DMS 273 treated with DMSO at 0.1 percent for 48 hours (cell line): ENCODE data around the gene MYLK.

ENCODE experiments used
- DNase-seq: peaks from one replicate; lab custom pipeline; 2025; lab: John Stamatoyannopoulos, UW

Gene MYLK

DNA sequence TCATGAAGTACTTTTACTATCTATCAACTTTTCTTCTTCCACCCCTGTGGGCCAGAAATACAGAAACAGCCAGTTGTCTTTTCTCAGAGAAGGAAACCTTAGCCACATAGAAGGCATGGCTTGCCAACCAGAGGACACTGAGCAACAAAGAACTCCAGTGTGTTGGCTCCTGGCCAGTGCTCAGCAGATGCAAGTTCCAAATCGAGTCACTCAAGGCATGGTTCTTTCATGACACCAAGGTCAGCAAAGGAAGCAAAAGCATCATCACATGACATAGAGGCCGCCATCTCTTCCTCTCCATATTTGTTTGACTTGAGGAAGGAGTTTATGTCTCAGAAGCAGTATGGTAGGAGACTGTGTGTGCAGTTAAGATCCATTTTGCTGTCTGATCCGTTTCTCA, 92.2 kb downstream of the MYLK start:
- DNase-seq: no peak

DNA sequence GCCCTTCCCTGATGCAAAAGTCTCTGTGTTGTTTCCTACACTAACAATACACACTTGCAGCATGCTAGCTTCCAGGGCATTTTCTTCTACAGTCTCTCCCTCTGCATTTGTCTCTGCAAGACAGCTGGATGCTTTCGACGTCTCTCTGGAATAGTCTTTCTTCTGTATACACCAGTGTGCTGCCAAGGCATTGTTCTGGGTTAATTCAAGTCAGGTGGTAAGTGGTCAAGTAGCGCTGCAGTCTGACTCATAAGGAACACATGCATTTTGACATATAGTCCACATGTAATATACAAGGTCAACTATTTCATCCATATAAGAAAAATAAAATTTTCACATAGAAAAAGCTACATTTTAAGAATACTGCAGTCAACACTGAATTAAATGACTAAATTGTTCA, 92.7 kb downstream of the MYLK start:
- DNase-seq: no peak

DNA sequence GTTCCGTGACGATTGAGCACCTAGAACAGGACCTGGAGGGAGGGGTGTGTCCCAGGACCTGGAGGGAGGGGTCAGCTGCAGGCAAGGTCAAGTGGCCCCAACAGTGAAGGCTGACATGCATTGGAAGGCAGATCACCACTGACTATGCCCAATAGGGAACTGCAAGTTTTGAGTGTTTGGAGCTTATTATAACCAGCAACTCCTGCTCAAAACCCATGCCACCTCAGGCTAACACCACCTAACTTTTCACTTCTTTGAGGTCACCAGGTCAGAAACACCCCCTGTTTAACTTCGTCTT, 93.1 kb downstream of the MYLK start:
- DNase-seq: no peak

GRCh38 chr3:123790254-123791072, 93.7 kb downstream of the MYLK start:
- no peak for DNase-seq

DNA sequence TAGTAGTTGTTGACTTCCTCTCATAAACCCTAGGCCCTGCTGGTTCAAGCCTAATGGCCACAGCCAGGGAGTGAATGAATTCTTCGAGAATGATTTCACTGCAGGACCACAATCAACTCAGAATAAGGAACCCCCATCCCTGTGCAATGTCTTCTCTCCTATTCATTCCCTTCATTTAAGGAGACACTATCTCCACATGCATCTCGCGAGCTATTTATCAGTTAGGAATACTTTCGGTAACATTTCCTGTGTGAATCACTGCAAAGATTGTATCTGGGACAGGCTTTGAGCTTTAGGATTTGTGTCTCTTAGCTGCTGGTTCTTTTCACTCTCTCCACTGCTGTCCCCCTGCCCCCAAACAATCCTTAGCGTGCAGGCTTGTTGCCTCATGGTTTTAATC, 94.4 kb downstream of the MYLK start:
- no peak for DNase-seq

DNA sequence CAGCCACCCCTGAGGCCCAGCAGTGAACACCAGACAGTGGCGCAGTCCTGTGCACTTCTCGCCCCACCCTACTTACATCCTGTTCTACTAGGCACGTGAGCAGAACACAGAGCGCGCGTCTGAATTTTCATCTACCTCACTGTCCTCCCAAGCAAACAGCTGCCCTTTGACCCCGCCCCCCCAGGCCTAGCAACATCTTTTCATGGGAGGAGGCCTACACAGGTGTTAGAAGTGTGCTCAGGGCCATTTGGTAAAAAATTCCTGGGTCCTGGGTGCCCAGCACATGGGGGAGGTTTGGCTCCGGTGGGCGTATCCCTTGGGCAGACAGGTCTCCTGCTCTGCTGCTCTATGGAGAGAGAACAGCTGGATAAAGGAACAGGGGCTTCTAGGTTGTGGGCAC, 95.0 kb downstream of the MYLK start:
- DNase-seq: no peak

- no peak for DNase-seq
Observed at GRCh38 chr3:123788710-123789109, 95.4 kb downstream of the MYLK start.

DNA sequence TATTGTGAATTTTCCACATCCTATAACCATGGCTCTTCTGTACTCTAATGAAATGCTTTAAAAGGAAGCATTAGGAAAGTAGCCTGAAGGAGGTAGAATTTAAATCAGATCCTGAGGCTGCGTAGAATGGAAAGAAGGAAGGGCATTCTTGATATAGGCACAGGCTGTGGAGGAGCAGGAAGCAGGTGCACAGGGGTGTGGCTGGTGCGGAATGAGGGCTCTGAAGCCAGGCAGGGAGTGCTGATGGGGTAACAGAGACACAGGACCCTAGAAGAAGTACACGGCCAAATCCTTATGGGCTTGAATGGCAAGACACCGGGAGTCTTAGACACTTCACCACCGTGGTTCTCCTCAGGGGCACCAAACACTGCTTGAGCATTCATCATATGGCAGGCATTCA, 97.0 kb downstream of the MYLK start:
- no peak for DNase-seq

DNA sequence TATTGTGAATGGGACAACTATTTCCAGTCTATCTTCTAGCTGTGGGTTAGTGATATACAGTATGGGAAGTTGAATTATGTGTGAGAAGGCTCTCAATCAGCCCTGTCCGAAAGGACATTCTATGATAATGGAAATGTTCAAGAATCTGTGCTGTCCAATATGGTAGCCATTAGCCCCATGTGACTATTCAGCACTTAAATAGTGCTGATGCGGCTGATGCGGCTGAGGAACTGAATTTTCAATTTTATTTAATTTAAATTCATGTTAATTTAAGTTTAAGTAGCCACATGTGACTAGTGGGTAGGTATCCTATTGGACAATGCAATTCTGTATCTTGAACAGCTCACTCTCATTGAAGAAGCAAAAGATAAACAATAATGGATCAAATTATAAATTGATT, 98.5 kb downstream of the MYLK start:
- no peak for DNase-seq

- no peak for DNase-seq
Observed at GRCh38 chr3:123783811-123784210, 100.3 kb downstream of the MYLK start.

DNA sequence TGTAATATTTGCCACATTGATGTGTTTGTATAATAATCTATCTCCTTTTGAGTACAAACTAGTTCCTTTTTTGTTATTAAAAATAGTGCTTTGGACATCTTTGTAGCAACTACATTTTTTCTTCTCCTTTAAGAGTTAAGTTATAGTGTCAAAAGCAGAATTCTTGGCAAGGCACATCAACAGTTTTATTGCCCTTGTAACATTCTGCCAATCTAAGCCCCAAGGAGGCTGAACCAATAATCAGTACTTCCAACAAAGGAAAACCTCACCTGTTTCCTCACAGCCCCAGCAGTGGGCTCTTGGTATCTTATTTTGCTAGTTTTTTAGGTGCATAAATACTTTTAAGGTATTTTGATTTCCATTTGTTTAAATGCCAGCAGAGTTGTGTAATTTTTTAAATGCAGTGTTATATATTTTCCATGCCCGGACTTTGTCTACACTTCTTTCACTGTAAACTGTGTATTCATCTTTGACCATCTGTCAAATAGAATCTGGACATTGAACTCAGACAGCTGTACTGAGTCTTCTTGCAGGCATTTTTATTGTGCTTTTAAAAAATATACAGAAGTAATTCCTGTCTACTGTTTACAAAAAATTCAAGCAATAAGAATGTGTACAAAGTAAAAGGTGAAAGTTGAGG, 101.0 kb downstream of the MYLK start:
- no peak for DNase-seq

DNA sequence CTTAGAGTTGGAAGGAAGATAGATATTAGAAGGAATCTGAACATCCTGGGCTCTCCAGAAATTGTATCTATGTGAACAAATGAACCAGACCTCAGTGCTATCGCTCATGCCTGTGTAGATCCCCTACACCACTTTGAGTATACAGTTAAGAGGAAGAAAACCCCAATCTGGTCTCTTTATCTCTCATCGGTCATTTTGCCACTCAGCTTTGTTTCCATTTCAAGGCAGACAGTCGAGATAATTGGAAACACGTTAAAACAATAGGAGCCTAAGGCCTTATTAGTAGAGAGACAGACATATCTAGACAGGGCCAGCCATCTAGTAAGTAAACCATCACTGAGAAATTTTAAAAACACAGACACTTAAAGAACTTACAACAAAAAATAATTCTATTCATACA, 101.6 kb downstream of the MYLK start:
- no peak for DNase-seq

DNA sequence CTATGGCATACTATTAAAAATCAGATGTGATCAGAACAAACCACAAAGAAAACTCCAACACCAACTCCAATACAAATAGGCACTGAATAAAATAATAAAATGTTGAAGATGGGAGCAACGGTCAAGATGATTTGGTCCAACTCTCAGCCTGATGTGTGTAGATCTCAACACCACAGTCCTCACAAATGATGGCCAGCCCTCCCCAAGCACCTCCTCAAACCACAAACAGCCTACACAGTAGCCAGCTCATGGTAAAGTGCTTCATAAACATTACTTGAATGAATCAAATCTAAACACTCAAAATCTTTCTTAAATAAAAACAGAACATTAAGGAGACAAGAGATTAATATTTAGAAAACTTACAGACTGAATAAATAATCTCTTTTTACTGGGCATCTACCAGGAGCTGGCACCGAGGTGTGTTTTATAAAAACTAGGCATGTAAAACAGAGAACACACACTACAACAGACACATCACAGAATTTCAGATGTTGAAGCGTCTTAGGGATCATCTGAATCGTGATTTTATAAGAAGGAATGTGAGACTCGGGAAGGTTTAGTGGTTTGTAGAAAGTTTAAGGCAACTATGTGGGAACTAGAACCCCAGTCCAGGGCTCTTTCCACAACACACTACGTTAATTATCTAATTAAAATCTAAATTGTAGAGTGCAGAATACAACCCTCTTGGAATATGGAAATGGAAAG, 102.4 kb downstream of the MYLK start:
- DNase-seq: no peak

DNA sequence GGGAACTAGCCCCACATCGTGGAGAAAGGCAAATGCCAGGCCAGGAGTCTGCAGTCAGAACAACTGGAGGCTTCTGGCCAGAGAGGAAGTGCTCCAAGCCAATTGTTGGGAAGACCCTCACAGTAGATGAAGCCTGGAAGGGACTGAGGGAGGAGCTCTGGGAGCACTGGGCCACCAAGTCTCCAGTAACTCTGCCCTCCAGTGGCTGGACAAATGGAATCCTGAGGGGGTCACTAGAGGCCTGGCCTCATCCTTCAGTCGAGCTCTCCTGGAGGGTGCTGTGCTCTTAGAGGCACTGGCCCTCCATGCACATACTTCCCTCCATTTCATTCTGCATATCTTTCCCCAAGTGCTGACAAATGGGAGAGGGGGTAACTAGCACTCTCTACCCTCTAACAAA, 103.0 kb downstream of the MYLK start:
- no peak for DNase-seq

GRCh38 chr3:123780656-123781055, 103.5 kb downstream of the MYLK start:
- no peak for DNase-seq

DNA sequence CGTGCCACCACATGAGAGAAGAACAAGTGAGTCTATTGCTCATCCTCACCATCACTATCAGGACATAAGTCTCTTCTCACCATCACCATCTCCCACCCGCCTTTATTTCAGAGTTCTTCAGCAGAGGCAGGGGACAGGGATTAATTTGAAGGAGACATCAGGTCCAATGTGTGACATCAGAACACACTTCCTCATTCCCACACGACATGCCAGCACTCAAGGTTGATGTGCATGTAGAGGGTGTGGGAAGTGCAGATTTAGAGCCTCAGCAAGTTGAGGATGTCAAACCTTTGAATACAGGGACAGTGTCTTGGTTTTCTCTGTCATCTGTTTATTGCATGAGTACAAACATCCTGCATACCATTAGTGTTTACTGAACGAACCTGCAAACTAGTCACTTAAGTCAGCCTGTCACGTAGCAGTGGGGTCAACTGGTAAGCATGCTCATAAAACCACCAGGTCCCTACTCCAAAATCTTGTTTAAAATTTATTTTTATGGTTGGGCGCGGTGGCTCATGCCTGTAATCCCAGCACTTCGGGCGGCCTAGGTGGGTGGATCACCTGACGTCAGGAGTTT, 104.4 kb downstream of the MYLK start:
- DNase-seq: no peak

- no peak for DNase-seq
Observed at GRCh38 chr3:123778991-123779622, 105.0 kb downstream of the MYLK start.

- DNase-seq: no peak
Observed at GRCh38 chr3:123778525-123778924, 105.6 kb downstream of the MYLK start.

DNA sequence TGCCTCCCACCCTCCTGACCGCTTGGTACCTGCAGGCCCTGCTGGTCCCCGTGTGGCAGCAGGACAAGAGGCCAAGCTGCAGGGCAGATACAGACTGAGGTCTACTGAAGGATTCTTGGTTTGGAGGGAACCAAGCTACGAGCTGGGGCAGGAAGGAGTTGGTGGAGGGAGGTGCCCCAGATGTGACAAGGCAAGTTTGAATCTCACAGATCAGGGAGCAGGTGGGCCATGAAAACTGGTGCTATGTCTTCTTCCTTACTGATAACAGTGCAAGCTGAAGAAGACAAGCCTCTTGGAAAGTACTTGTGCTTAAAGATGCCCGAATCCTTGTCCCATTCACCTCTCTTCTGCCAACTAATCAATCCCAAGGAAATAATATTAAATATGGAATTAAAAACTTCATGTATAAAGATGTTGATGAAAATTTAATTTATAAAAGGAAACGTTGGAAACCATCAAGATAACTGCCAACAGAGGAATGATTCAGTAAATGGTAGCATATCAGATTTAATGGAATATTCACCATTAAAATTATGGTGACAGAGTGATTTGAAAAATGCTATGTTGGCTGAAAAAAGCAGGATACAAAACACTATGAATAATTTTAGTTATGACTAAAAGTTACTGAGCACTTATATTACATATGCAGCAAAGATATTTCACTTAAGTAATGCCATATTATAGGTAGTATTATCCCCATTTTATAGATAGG, 107.9 kb downstream of the MYLK start:
- DNase-seq: no peak

DNA sequence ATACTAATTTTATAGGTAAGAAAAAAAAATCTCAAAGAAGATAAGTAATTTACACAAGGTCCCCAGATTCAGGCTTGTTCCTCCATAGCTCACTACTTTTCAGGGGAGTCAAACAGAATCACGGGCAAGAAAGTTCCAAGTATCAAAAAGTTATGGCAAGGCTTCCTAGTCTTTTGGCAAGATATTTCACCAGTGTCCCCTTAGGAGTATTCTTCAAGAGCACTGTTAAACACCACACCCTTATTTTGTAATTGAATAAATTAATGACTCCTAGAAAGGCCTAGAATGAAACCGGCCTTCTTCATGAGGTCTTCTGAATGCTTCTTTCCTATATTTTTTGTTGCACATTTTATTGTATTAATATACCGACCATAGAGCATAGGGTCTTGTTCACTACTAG, 109.7 kb downstream of the MYLK start:
- no peak for DNase-seq

DNA sequence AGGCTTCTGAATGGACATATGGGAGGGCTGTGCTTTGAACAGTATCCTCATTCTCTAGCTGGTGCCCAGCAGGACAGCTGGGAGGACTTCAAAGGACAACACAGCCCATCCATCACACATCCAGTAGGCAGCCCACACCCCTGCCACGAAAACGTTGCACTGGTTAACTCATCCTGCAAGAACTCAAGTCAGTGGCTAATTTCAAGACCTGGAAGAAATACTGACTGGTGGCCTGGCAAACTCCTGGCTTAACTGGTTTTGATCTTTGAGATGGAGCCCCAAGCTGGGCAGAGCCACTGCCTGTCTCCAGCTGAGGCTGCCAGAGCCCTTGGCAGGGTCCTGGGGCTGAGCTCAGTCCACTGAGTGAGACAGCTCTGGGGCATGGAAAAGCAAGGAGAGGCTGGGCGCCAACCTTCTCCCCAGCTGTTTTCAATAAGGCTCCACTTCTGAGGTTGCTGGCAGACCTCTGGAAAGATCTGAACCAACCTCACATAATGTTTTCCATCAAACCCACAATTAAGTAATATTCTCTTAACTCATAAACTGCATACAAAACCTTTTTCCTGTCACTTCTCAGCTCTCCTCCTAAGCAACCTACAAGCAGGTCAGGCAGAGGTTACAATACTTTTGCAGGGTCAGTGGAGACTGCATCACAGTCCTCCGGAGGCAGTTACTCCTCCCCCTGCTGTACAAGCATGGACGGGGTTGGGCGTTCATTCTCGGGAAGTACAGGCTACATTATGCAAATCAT, 110.3 kb downstream of the MYLK start:
- no peak for DNase-seq
